HepG2 (cell line): ENCODE data around the gene CER1. TPM values are rescaled to one million over a fixed set of nuclear protein-coding genes. Genes with fewer than 3 reads are reported as not detected.
A peak's percentile ranks its signal among the peaks of the same experiment; 100 is the strongest.

Experiments used
- BHLHE40 ChIP-seq: IDR thresholded peaks from 2 replicates; pipeline ENCODE4 v1.6.1; 2011; ENCODE audit warnings: low read length, improper control_type of control experiment
- CENPT ChIP-seq: sonication (generic); formaldehyde crosslinking; IDR thresholded peaks from 2 replicates; pipeline ENCODE4 v1.8.0; 2022; ENCODE audit warnings: low read depth, mild to moderate bottlenecking, moderate library complexity, missing genetic modification reagents
- DMAP1 ChIP-seq: IDR thresholded peaks from 2 replicates; pipeline ENCODE4 v1.6.1; 2016
- DPF2 ChIP-seq: sonication (generic); formaldehyde crosslinking; IDR thresholded peaks from 2 replicates; pipeline ENCODE4 v1.4.0; 2020; ENCODE audit warnings: mild to moderate bottlenecking, low read depth, missing genetic modification reagents, borderline replicate concordance
- EED ChIP-seq: sonication (generic); formaldehyde crosslinking; IDR thresholded peaks from 2 replicates; pipeline ENCODE4 v1.5.0; 2020; ENCODE audit warnings: mild to moderate bottlenecking, missing genetic modification reagents
- FIP1L1 ChIP-seq: fragments of 200-400 bp; formaldehyde crosslinking; IDR thresholded peaks from 2 replicates; pipeline ENCODE4 v1.6.1; 2018; ENCODE audit warnings: low read depth, mild to moderate bottlenecking, low read length, moderate library complexity, borderline replicate concordance; ENCODE audit not compliant: insufficient read depth
- GATA4 ChIP-seq: sonication (generic); IDR thresholded peaks from 2 replicates; pipeline ENCODE4 v1.6.1; 2016; ENCODE audit warnings: antibody characterized with exemption, low read depth, borderline replicate concordance
- HNF4G ChIP-seq, 2 experiments: sonication (generic) in 1 of 2; formaldehyde crosslinking in 1 of 2; IDR thresholded peaks; 2 replicates each; pipeline versions ENCODE4 v1.4.0 to v1.6.1; 2011 to 2020; ENCODE audit warnings: borderline replicate concordance in 2 of 2, low read depth in 2 of 2, mild to moderate bottlenecking in 2 of 2, low read length in 1 of 2, missing genetic modification reagents in 1 of 2, moderate library complexity in 1 of 2
- IKZF4 ChIP-seq: sonication (generic); formaldehyde crosslinking; IDR thresholded peaks from 2 replicates; pipeline ENCODE4 v1.5.1; 2020; ENCODE audit warnings: borderline replicate concordance, mild to moderate bottlenecking, low read depth, missing genetic modification reagents; ENCODE audit errors: not compliant biosample characterization
- SAFB2 ChIP-seq: sonication (generic); formaldehyde crosslinking; IDR thresholded peaks from 2 replicates; pipeline ENCODE4 v1.5.1; 2020; ENCODE audit warnings: missing genetic modification reagents, low read depth, mild to moderate bottlenecking, borderline replicate concordance
- SALL2 ChIP-seq: sonication (generic); formaldehyde crosslinking; IDR thresholded peaks from 2 replicates; pipeline ENCODE4 v1.8.1; 2023; ENCODE audit warnings: mild to moderate bottlenecking, missing genetic modification reagents, inconsistent platforms
- SMAD9 ChIP-seq: sonication (generic); formaldehyde crosslinking; IDR thresholded peaks from 2 replicates; pipeline ENCODE4 v1.5.1; 2020; ENCODE audit warnings: mild to moderate bottlenecking, missing genetic modification reagents
- SOX5 ChIP-seq: IDR thresholded peaks from 2 replicates; pipeline ENCODE4 v1.6.1; 2016; ENCODE audit warnings: borderline replicate concordance
- ZBTB8A ChIP-seq: sonication (generic); formaldehyde crosslinking; IDR thresholded peaks from 2 replicates; pipeline ENCODE4 v1.4.0; 2020; ENCODE audit warnings: mild to moderate bottlenecking, low read depth, missing genetic modification reagents, borderline replicate concordance
- ZKSCAN1 ChIP-seq: fragments of 150-350 bp; IDR thresholded peaks from 2 replicates; pipeline ENCODE4 v1.6.1; 2014; ENCODE audit warnings: low read length
- ZKSCAN5 ChIP-seq: sonication (generic); formaldehyde crosslinking; IDR thresholded peaks from 2 replicates; pipeline ENCODE4 v1.5.1; 2020; ENCODE audit warnings: mild to moderate bottlenecking, missing genetic modification reagents
- ZNF17 ChIP-seq: sonication (generic); formaldehyde crosslinking; IDR thresholded peaks from 2 replicates; pipeline ENCODE4 v1.5.0; 2020; ENCODE audit warnings: mild to moderate bottlenecking, missing genetic modification reagents
- ZNF616 ChIP-seq: sonication (generic); formaldehyde crosslinking; IDR thresholded peaks from 2 replicates; pipeline ENCODE4 v1.5.0; 2020; ENCODE audit warnings: low read depth, mild to moderate bottlenecking, missing genetic modification reagents
- ZNF619 ChIP-seq: sonication (generic); formaldehyde crosslinking; IDR thresholded peaks from 2 replicates; pipeline ENCODE4 v1.4.0; 2020; ENCODE audit warnings: mild to moderate bottlenecking, missing genetic modification reagents
- ZNF672 ChIP-seq: sonication (generic); formaldehyde crosslinking; IDR thresholded peaks from 2 replicates; pipeline ENCODE4 v1.8.1; 2022; ENCODE audit warnings: missing genetic modification reagents
- ZNF790 ChIP-seq: sonication (generic); formaldehyde crosslinking; IDR thresholded peaks from 2 replicates; pipeline ENCODE4 v1.8.0; 2022; ENCODE audit warnings: missing genetic modification reagents, mild to moderate bottlenecking, borderline replicate concordance
- polyA plus RNA-seq, 8 experiments: library from polyadenylated mRNA; depleted of rRNA in 3 of 8; stranded (reverse) in 7 of 8; unstranded in 1 of 8; fragments of >200 nt; fragmentation: Illumina TruSeq in 4 of 8; extraction: Trizol in 4 of 8; gene quantifications; 2 replicates each; pipeline versions ENCODE4 v1.2.1 to v1.2.3, GENCODE V29; 2011 to 2016; ENCODE audit warnings: low read depth in 4 of 8, missing spikeins in 1 of 8, mixed read lengths in 1 of 8; ENCODE audit not compliant: insufficient read depth in 1 of 8
- total RNA-seq, 5 experiments: library from RNA; depleted of rRNA; stranded (reverse); fragments of >200 nt; fragmentation: Illumina TruSeq; extraction: Trizol; gene quantifications; 2 replicates each; pipeline ENCODE4 v1.2.3, GENCODE V29; 2016; ENCODE audit warnings: low read depth in 1 of 5
- TF ChIP-seq, protein P1 (sequence below): sonication (generic); formaldehyde crosslinking; IDR thresholded peaks from 2 replicates; pipeline ENCODE4 v1.4.0; 2020; ENCODE audit warnings: missing genetic modification reagents
- TF ChIP-seq, protein P2 (sequence below): sonication (generic); formaldehyde crosslinking; conservative IDR thresholded peaks from 2 replicates; pipeline ENCODE4 v1.8.0; 2022; ENCODE audit warnings: missing genetic modification reagents
- TF ChIP-seq, protein P3 (sequence below): sonication (generic); formaldehyde crosslinking; IDR thresholded peaks from 2 replicates; pipeline ENCODE4 v1.4.0; 2020; ENCODE audit warnings: missing genetic modification reagents, mild to moderate bottlenecking, borderline replicate concordance
- TF ChIP-seq, protein P4 (sequence below): sonication (generic); formaldehyde crosslinking; IDR thresholded peaks from 2 replicates; pipeline ENCODE4 v1.8.0; 2022; ENCODE audit warnings: missing genetic modification reagents, mild to moderate bottlenecking, inconsistent platforms, borderline replicate concordance

Gene CER1
- total and polyA plus RNA-seq, 2 of the 13 experiments (the other 11 are each of a cell fraction or from before 2014, with no cell fraction given) = 0.18 TPM; not detected in 1

DNA sequence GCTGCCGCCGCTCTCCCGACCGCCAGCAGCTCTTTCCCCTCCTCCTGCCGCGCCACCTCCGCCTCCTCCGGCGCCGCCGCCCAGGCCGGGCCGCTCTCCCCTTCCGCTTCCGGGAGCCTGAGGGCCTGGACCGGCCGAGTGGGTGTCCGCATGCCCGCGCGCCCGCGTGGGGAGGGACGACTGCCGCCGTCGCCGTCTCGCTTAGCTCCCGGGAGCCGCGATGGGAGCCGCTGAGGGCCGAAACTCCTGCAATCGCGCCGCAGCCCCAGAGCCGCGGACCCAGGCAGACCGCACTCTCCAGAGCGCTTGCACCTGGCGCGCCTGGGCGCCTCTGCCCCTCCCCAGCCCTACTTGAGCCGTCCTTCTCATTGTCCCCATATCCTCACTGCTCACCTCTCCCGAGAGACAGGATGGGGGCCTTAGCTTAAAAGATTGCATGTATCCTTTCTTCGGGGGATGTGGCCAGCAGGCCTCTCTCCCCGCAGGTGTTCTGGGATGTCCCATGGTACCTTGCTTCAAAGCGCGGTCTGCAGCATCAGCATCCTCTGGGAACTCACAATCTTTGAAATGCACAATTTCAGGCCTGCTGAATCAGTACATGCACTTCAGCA, 29.2 kb downstream of the CER1 start, which contains the start of gene ZDHHC21 (continued):
- TF ChIP-seq, protein P1, sequence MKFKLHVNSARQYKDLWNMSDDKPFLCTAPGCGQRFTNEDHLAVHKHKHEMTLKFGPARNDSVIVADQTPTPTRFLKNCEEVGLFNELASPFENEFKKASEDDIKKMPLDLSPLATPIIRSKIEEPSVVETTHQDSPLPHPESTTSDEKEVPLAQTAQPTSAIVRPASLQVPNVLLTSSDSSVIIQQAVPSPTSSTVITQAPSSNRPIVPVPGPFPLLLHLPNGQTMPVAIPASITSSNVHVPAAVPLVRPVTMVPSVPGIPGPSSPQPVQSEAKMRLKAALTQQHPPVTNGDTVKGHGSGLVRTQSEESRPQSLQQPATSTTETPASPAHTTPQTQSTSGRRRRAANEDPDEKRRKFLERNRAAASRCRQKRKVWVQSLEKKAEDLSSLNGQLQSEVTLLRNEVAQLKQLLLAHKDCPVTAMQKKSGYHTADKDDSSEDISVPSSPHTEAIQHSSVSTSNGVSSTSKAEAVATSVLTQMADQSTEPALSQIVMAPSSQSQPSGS (CRISPR knock-in tag) = 0 out of 2 replicates have a peak, but pooled peaks have one; percentile 31
- TF ChIP-seq, protein P2, sequence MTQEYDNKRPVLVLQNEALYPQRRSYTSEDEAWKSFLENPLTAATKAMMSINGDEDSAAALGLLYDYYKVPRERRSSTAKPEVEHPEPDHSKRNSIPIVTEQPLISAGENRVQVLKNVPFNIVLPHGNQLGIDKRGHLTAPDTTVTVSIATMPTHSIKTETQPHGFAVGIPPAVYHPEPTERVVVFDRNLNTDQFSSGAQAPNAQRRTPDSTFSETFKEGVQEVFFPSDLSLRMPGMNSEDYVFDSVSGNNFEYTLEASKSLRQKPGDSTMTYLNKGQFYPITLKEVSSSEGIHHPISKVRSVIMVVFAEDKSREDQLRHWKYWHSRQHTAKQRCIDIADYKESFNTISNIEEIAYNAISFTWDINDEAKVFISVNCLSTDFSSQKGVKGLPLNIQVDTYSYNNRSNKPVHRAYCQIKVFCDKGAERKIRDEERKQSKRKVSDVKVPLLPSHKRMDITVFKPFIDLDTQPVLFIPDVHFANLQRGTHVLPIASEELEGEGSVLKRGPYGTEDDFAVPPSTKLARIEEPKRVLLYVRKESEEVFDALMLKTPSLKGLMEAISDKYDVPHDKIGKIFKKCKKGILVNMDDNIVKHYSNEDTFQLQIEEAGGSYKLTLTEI (CRISPR knock-in tag) = no peak
- TF ChIP-seq ZKSCAN5 (CRISPR knock-in tag) = no peak
- TF ChIP-seq BHLHE40 = no peak
- no peak for TF ChIP-seq FIP1L1
- TF ChIP-seq ZNF619 (CRISPR knock-in tag) = no peak; the same call in 1 of the 2 replicates
- no peak for TF ChIP-seq HNF4G (IDR thresholded peaks at IDR 0.05; ENCODE audit: borderline replicate concordance, low read depth, low read length)
- no peak for TF ChIP-seq HNF4G (CRISPR knock-in tag; IDR thresholded peaks at IDR 0.05; ENCODE audit: borderline replicate concordance, low read depth)
- TF ChIP-seq, protein P3, sequence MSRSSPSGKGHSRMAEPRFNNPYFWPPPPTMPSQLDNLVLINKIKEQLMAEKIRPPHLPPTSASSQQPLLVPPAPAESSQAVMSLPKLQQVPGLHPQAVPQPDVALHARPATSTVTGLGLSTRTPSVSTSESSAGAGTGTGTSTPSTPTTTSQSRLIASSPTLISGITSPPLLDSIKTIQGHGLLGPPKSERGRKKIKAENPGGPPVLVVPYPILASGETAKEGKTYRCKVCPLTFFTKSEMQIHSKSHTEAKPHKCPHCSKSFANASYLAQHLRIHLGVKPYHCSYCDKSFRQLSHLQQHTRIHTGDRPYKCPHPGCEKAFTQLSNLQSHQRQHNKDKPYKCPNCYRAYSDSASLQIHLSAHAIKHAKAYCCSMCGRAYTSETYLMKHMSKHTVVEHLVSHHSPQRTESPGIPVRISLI (CRISPR knock-in tag) = no peak
- TF ChIP-seq SMAD9 (CRISPR knock-in tag) = no peak
- no peak for TF ChIP-seq ZNF616
- TF ChIP-seq ZNF790 (CRISPR knock-in tag) = peak; percentile 67; the same call in 1 of the 2 replicates
- TF ChIP-seq SAFB2 (CRISPR knock-in tag) = 0 out of 2 replicates have a peak, but pooled peaks have one; percentile 83
- no peak for TF ChIP-seq ZKSCAN1
- TF ChIP-seq CENPT (CRISPR knock-in tag) = no peak
- 0 out of 2 replicates have a peak, but pooled peaks have one; percentile 32 for TF ChIP-seq ZNF17 (CRISPR knock-in tag)
- TF ChIP-seq DMAP1 (CRISPR knock-in tag) = peak; percentile 39
- TF ChIP-seq ZNF672 (CRISPR knock-in tag) = no peak
- TF ChIP-seq DPF2 (CRISPR knock-in tag) = no peak
- TF ChIP-seq ZBTB8A (CRISPR knock-in tag) = no peak
- TF ChIP-seq, protein P4, sequence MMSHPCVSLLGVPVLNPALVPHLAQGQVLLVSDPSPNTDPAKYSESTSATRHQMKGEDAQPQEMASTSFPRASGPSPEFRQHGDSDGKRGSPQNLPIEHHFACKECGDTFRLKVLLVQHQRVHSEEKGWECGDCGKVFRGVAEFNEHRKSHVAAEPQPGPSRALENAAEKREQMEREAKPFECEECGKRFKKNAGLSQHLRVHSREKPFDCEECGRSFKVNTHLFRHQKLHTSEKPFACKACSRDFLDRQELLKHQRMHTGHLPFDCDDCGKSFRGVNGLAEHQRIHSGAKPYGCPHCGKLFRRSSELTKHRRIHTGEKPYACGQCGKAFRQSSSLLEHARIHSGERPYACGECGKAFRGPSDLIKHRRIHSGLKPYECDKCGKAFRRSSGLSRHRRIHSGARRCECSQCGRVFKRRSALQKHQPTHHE = no peak
- no peak for TF ChIP-seq GATA4
- TF ChIP-seq SALL2 (CRISPR knock-in tag) = peak; percentile 51; the same call in 1 of the 2 replicates
- no peak for TF ChIP-seq IKZF4
- peak; percentile 89 for TF ChIP-seq EED (CRISPR knock-in tag)
- no peak for TF ChIP-seq SOX5
